ENCODE data around the gene PNPLA5. TPM values are rescaled to one million over a fixed set of nuclear protein-coding genes. Genes with fewer than 3 reads are reported as not detected.

Gene PNPLA5
- total RNA-seq, 1 donor from 2014 or later = not detected

DNA sequence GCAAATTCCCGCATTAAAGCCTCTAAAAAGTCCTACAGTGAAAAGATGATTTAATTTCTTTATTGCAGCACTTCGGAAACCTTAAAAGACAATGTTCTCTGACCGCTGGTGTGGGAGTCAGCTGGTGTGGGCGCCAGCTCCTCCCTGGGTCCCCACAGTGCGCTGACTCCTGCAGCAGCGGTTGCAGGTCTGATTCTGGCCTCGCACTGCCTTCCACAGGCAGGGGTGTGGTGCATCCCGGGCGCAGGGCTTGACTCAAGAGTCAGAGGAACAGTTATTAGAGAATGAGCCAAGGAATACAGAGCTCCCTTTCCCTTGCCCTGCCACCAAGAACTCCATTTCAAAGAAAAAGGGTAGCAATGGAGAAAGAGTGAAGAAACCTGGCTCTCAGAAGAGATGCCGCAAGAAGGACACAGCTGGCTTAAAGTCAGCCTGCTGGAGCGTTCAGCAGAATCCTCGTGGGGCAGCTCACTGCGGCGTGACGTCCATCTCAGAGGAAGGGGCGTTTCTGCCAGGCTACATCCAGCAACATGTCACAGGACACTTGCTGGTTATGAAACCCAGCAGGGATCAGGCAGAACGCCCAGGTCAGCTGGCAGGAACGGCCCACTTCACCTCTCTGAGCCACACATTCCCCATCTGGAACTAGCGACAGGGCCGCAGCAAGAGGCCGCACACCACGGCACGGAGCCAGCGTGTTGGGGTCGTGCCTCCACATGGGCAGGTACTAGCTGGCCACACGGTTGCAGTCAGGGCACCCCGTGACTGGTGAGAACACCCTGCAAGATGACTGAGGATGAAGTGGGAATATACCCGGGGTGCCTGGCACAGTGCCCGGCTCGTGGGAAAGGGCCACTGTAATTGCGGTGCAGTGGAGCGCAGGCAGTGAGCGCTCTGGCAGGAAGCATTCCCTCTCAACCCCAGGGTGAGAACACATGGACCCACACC lies 61.6 kb downstream of the PNPLA5 start:
- Histone ChIP-seq H3K9me3 (replicated peaks) (no peaks in the 10 kb centered on the region), H3K27ac (replicated peaks) (peak overlapping the region; percentile 90), H3K4me3 (peak overlapping the region; percentile 35), H3K36me3 (no peaks in the 10 kb centered on the region), H3K4me1 (peaks cover 38% of the 10 kb centered on the region), H3K27me3 (ENCODE audit: low read depth) (peaks cover 8% of the 10 kb centered on the region)
- intact Hi-C loops (cut with micrococcal nuclease) = no loop called here
- TF ChIP-seq, protein P1, sequence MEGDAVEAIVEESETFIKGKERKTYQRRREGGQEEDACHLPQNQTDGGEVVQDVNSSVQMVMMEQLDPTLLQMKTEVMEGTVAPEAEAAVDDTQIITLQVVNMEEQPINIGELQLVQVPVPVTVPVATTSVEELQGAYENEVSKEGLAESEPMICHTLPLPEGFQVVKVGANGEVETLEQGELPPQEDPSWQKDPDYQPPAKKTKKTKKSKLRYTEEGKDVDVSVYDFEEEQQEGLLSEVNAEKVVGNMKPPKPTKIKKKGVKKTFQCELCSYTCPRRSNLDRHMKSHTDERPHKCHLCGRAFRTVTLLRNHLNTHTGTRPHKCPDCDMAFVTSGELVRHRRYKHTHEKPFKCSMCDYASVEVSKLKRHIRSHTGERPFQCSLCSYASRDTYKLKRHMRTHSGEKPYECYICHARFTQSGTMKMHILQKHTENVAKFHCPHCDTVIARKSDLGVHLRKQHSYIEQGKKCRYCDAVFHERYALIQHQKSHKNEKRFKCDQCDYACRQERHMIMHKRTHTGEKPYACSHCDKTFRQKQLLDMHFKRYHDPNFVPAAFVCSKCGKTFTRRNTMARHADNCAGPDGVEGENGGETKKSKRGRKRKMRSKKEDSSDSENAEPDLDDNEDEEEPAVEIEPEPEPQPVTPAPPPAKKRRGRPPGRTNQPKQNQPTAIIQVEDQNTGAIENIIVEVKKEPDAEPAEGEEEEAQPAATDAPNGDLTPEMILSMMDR (IDR thresholded peaks at IDR 0.05; ENCODE audit: borderline replicate concordance) = no peak
- peak; percentile 87 for DNase-seq

Other genes starting within 250 kb of the PNPLA5 start
- gene EFCAB6, start 79.7 kb downstream of the PNPLA5 start, total RNA-seq = 1.8 TPM
- 0.08 TPM for gene SULT4A1, start 29.5 kb downstream of the PNPLA5 start, total RNA-seq
- gene PNPLA3, start 31.8 kb upstream of the PNPLA5 start, total RNA-seq = not detected
- gene SAMM50, start 63.4 kb upstream of the PNPLA5 start, total RNA-seq = 72.0 TPM
- 155 TPM for gene PARVB, start 132.3 kb upstream of the PNPLA5 start, total RNA-seq

All from left ventricle myocardium inferior (tissue), 1 donor.